SU-DHL-6 (cell line): ENCODE measurements around the gene OLIG3.

Experiments
- H2AFZ ChIP-seq: fragments of 200-600 bp; sonication (generic); 2 replicates; pipeline ENCODE4 v1.6.1; 2014; ENCODE audit warnings: low read depth, mild to moderate bottlenecking, moderate library complexity, mixed read lengths, antibody characterized with exemption, low read length; ENCODE audit not compliant: severe bottlenecking
- H3F3A ChIP-seq: fragments of 200-600 bp; shearing (Covaris generic); 2 replicates; pipeline ENCODE4 v1.6.0; 2016; ENCODE audit warnings: antibody characterized with exemption, mild to moderate bottlenecking; ENCODE audit not compliant: insufficient read depth
- H3K27ac ChIP-seq: fragments of 200-600 bp; sonication (generic); 2 replicates; pipeline ENCODE4 v1.5.1; 2016; ENCODE audit warnings: low read depth, mild to moderate bottlenecking, low read length, moderate library complexity, mixed read lengths
- H3K27me3 ChIP-seq: fragments of 200-600 bp; sonication (generic), shearing (Covaris generic); 2 replicates; pipeline ENCODE4 v1.6.0; 2014; ENCODE audit warnings: mild to moderate bottlenecking, low read length
- H3K36me3 ChIP-seq: fragments of 200-600 bp; sonication (generic); 2 replicates; pipeline ENCODE4 v1.6.1; 2014; ENCODE audit warnings: mild to moderate bottlenecking, low read length, mixed read lengths
- H3K4me2 ChIP-seq: fragments of 300-600, 200-600 bp; shearing (Covaris generic), sonication (generic); 2 replicates; pipeline ENCODE4 v1.6.0; 2014; ENCODE audit warnings: low read length, low read depth, mild to moderate bottlenecking; ENCODE audit not compliant: poor library complexity, severe bottlenecking
- H3K4me3 ChIP-seq: fragments of 200-600 bp; sonication (generic); 2 replicates; pipeline ENCODE4 v1.5.1; 2014; ENCODE audit warnings: antibody characterized with exemption, low read length, mild to moderate bottlenecking, mixed read lengths; ENCODE audit not compliant: insufficient read depth, poor library complexity, severe bottlenecking
- H3K79me2 ChIP-seq: fragments of 200-600 bp; sonication (generic); 2 replicates; pipeline ENCODE4 v1.6.1; 2014; ENCODE audit warnings: mild to moderate bottlenecking, low read length, moderate library complexity; ENCODE audit not compliant: insufficient read depth
- H3K9ac ChIP-seq: fragments of 200-600 bp; sonication (generic); 2 replicates; pipeline ENCODE4 v1.7.0; 2014; ENCODE audit warnings: mild to moderate bottlenecking, low read length
- H3K9me2 ChIP-seq: fragments of 200-600 bp; sonication (generic); replicated peaks from 2 replicates; pipeline ENCODE4 v1.6.1; 2014; ENCODE audit warnings: low read length; ENCODE audit not compliant: insufficient read depth
- H3K9me3 ChIP-seq: fragments of 200-600 bp; sonication (generic); 2 replicates; pipeline ENCODE4 v1.6.1; 2014; ENCODE audit warnings: low read length, mixed read lengths; ENCODE audit not compliant: insufficient read depth
- H4K20me1 ChIP-seq: fragments of 200-600 bp; sonication (generic); 2 replicates; pipeline ENCODE4 v1.6.1; 2014; ENCODE audit warnings: low read depth, mild to moderate bottlenecking, antibody characterized with exemption, low read length, moderate library complexity, mixed read lengths
- EZH2phosphoT487 ChIP-seq: fragments of 200-600 bp; sonication (generic), shearing (Covaris generic); conservative IDR thresholded peaks from 2 replicates; pipeline ENCODE4 v1.6.1; 2018; ENCODE audit warnings: mild to moderate bottlenecking, antibody characterized with exemption, low read length, moderate library complexity, mixed read lengths
- TF ChIP-seq, protein P1 (sequence below): fragments of 200-600 bp; sonication (generic); IDR thresholded peaks from one replicate; pipeline ENCODE4 v1.5.1; 2017; ENCODE audit warnings: antibody characterized with exemption, mild to moderate bottlenecking, low read length, moderate library complexity; ENCODE audit not compliant: insufficient read depth, poor library complexity, severe bottlenecking

The OLIG3 gene

GRCh38 chr6:137488150-137489045, 5.8 kb downstream of the OLIG3 start:
- no peaks in the 10 kb centered on the region for H3K36me3 ChIP-seq
- H3K27me3 ChIP-seq, result no peaks in the 10 kb centered on the region
- H3K79me2 ChIP-seq, result no peaks in the 10 kb centered on the region
- no peaks in the 10 kb centered on the region for H4K20me1 ChIP-seq
- TF ChIP-seq EZH2phosphoT487, result no peak
- H3K4me3 ChIP-seq, result no peak overlapping the region
- no peak overlapping the region for H3K4me2 ChIP-seq
- no peaks in the 10 kb centered on the region for H3K9me2 ChIP-seq
- no peak overlapping the region for H3K27ac ChIP-seq
- no peaks in the 10 kb centered on the region for H3F3A ChIP-seq
- no peak overlapping the region for H2AFZ ChIP-seq
- no peaks in the 10 kb centered on the region for H3K9me3 ChIP-seq
- no peak overlapping the region for H3K9ac ChIP-seq

GRCh38 chr6:137487869-137488149, 6.4 kb downstream of the OLIG3 start:
- Histone ChIP-seq H3K9me2 (no peaks in the 10 kb centered on the region), H3K36me3 (no peaks in the 10 kb centered on the region), H3K27me3 (no peaks in the 10 kb centered on the region), H4K20me1 (no peaks in the 10 kb centered on the region), H3K27ac (no peak overlapping the region), H3K79me2 (no peaks in the 10 kb centered on the region), H3K9ac (no peak overlapping the region), H3K4me2 (no peak overlapping the region), H3F3A (no peaks in the 10 kb centered on the region), H3K9me3 (no peaks in the 10 kb centered on the region), H3K4me3 (no peak overlapping the region), H2AFZ (no peak overlapping the region)
- TF ChIP-seq, protein P1, sequence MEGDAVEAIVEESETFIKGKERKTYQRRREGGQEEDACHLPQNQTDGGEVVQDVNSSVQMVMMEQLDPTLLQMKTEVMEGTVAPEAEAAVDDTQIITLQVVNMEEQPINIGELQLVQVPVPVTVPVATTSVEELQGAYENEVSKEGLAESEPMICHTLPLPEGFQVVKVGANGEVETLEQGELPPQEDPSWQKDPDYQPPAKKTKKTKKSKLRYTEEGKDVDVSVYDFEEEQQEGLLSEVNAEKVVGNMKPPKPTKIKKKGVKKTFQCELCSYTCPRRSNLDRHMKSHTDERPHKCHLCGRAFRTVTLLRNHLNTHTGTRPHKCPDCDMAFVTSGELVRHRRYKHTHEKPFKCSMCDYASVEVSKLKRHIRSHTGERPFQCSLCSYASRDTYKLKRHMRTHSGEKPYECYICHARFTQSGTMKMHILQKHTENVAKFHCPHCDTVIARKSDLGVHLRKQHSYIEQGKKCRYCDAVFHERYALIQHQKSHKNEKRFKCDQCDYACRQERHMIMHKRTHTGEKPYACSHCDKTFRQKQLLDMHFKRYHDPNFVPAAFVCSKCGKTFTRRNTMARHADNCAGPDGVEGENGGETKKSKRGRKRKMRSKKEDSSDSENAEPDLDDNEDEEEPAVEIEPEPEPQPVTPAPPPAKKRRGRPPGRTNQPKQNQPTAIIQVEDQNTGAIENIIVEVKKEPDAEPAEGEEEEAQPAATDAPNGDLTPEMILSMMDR, result no peak
- no peak for TF ChIP-seq EZH2phosphoT487

- H3K36me3 ChIP-seq, result no peaks in the 10 kb centered on the region
- H4K20me1 ChIP-seq, result no peaks in the 10 kb centered on the region
- no peak overlapping the region for H3K9ac ChIP-seq
- H3F3A ChIP-seq, result no peaks in the 10 kb centered on the region
- no peaks in the 10 kb centered on the region for H3K79me2 ChIP-seq
- no peak overlapping the region for H3K4me3 ChIP-seq
- H3K9me3 ChIP-seq, result no peaks in the 10 kb centered on the region
- no peak for TF ChIP-seq EZH2phosphoT487
- TF ChIP-seq, protein P1, result no peak
- no peaks in the 10 kb centered on the region for H3K27me3 ChIP-seq
- no peak overlapping the region for H3K4me2 ChIP-seq
- H3K27ac ChIP-seq, result no peak overlapping the region
- H2AFZ ChIP-seq, result no peak overlapping the region
- no peaks in the 10 kb centered on the region for H3K9me2 ChIP-seq
Measured at GRCh38 chr6:137487181-137487868, 6.9 kb downstream of the OLIG3 start.

DNA sequence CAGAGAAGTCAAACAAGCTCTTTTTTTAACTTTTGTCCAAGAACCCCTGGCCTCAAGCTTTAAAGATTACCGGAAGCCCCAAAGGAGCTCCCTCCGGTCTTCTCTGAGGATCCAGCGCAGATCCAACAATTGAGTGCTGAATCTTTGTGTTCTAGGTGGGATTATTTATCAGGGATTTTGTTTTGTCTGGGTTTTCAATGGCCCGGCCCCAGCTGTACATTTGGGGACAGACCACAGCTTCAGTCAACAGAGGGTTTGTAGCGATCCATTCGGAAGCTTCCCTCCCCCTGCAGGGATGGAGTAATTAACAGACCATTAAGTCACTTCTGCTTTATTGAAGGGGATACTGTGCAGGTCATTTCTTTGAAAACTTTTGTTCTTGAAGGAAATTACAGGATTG, 7.8 kb downstream of the OLIG3 start:
- Histone ChIP-seq H3K27me3 (no peaks in the 10 kb centered on the region; the same call in 1 of the 2 replicates), H3F3A (no peaks in the 10 kb centered on the region), H3K9ac (no peak overlapping the region), H3K27ac (no peak overlapping the region), H3K79me2 (no peaks in the 10 kb centered on the region), H2AFZ (no peak overlapping the region), H3K9me3 (no peaks in the 10 kb centered on the region), H3K4me2 (no peak overlapping the region), H3K9me2 (no peaks in the 10 kb centered on the region), H4K20me1 (no peaks in the 10 kb centered on the region), H3K4me3 (no peak overlapping the region), H3K36me3 (no peaks in the 10 kb centered on the region)
- TF ChIP-seq, protein P1, result no peak
- TF ChIP-seq EZH2phosphoT487, result no peak
